ENCODE measurements around the gene ALG5.
A peak's percentile ranks its signal among the peaks of the same experiment; 100 is the strongest.

The ALG5 gene, protein sequence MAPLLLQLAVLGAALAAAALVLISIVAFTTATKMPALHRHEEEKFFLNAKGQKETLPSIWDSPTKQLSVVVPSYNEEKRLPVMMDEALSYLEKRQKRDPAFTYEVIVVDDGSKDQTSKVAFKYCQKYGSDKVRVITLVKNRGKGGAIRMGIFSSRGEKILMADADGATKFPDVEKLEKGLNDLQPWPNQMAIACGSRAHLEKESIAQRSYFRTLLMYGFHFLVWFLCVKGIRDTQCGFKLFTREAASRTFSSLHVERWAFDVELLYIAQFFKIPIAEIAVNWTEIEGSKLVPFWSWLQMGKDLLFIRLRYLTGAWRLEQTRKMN
- 27.2 to 39.4 (median 31.1) reads per million in 4 experiments for total RNA-seq

DNA sequence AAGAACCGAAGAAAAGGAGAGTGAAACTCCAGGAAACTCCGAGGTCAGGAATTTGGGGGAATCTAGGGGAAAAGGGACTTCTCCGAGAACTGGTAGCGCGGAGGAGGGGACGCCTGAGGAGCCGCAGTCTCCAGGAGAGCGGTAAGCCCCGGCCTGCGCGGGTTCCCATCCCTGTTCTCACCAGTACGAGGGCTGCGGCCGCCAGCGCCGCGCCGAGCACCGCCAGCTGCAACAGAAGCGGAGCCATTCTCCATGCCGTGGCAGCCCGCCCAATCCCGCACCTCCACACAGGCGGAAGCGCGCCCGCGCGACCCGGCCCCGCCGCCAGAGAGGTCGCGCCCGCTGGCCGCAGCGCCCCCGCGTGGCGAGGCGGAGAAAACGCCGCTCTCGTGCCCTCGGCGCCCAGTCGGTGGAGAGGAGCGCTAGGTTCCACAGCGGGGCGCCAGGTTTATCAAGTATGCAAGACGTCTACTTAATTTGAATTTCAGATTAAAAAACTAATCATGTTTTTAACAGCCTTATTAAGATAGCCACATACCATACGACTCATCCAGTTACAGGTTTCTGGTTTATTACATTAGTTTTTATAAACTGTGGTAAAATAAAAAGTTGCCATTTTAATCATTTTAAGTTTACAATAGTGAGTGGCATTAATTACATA lies at the start of gene ALG5:
Gene ALG5, minus strand, starts transcription at position 287 of the 661 bp plus-strand sequence. Its CDS starts 40 bp downstream, at position 247.
- DNase-seq, result peak; percentile 89

DNA sequence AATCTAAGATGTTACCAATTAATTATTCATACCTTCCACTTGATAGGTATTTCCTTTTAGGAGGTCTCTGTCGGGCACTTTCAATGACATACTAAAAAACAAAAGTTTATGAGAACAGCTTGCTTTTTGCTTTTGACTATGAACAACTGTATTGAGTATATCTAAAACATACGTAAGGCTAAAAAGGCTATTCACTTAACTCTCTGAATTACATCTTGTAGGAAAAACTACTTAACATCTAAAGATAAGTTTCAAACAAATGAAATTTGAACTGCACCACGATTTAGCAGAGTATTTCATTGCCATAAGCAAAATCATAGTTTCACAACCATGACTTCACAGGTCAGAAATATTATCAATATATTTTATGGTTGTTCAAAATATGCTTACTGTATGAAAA lies 48.7 kb upstream of the ALG5 start:
- DNase-seq, result no peak

DNA sequence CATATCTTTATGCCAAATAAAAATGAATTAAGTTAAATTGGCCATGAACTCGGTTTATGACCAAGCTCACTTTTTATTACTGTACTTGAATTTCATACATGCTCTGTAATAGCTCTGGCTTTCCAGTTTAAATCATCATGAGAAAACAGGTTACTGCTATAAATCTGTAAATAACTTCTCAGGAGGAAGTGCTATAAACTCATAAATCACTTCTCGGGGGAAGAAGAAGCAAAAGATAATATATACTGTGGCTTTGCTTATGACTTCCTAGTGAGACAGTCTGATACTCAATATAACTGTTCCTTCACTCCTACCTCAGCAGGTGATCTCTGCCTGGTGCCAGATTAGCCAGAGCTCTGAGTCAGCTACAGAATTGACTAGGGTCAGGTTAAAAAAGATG lies 47.9 kb upstream of the ALG5 start:
- no peak for DNase-seq

- DNase-seq, result no peak
Measured at GRCh38 chr13:37046062-37046461, 46.9 kb upstream of the ALG5 start.

GRCh38 chr13:37040789-37041188 lies 41.6 kb upstream of the ALG5 start:
- no peak for DNase-seq

DNA sequence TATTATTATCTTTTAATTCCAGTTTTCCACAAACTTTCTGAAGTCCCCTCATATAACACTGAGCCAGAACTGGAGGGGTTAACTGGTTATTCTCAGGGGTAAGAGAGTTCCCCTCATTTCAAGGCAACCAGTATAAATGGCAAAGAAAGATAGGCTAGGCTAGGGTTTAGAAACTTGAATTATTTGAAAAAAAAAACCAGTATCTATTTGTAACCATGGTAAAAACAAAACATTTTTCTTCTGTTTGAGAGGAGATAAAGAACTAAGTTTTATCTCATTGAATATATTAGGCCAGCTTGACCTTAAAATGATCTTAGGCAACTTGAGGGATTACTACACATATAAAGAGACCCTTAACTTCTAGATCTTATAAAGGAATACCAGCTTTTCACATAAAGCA lies 40.8 kb upstream of the ALG5 start:
- DNase-seq, result no peak

- DNase-seq, result no peak
Measured at GRCh38 chr13:37037241-37037640, 38.1 kb upstream of the ALG5 start.

DNA sequence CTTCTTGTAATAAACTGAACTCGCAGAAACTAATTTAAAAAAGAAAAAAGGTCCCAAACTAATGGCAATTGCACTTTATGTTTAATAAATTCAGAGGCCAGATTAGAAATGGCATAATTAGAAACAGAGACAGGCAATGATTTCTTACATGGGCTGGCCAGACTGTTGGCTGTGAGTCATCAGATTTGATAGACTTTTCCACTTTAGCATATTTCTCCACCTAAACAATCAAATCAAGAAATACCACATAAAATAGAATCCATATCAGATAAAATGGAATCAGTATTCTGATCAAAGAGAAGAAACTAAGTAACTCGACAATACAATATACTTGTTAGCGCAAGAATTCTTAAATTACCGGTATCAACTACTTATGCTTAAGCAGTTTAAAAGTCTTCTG lies 30.5 kb upstream of the ALG5 start:
- no peak for DNase-seq

DNA sequence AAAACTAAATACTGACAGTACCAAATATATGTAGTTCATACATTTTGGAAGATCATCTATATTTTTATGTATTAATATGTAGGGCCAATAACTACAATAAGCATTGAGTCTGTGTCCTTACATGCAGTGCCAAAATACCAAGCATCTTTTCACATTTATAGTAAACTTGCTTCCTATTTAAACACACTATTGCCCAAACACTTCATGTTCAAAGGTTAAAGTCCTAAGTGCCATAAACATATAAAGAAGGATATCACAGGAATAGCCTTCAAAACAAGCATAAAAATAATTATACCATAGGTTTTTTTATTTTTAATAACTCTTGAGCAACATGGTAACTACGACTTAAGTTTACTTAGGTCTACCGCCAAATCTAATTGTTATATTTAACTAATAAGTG lies 28.5 kb upstream of the ALG5 start:
- no peak for DNase-seq

DNA sequence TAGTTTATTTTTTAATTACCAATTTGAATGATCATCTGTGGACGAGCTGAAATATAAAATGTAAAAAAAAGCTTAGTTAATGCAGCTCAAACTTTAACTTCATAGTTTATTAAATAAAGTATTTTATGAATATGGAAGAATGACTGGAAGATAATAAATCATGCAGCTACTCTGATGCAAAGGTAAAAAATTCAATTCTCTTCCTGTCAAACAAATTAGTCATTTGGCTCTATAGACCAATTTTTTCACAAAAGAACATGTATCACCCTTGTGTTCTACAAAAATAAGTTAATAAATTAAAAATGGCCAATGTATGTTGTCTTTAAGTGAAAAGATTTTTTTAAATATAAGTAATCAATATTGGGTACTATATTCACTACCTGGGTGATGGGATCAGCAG lies 27.6 kb upstream of the ALG5 start:
- no peak for DNase-seq

- no peak for DNase-seq
Measured at GRCh38 chr13:37023871-37024270, 24.7 kb upstream of the ALG5 start.

DNA sequence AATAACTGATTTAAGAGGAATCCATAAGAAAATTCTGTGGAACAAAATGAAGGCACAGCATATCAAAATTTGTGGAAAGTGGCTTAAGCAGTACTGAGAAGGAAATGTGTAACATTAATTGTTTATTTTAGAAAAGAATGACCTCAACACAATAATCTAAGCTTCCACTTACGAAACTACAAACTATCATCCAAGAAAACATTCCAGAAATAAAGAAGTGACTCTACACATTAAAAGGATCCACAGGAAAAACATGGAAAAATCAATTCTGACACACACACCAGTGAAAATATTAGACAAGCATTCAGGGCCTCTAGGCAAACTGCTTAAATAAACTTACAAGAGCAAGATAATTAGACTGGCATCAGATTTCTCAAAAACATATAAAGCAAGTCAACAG lies 15.5 kb upstream of the ALG5 start:
- no peak for DNase-seq

DNA sequence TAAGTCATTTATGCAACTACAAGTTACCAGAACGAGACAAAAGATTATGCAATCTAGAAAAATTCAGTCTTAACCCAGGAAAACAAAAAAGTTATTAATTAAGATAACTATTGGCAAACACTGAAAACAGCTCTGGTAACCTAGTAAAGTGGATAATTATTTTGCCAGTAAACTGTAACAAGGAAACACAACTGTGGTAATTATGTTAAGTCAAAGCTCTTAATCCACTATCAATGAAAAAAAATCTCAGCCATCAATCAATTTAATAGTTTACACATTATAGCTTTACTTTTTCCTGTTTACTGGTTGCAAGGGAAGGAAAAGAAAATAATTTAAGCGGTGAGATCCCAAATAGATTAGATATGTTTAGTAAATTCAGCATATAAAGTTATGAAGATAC lies 12.6 kb upstream of the ALG5 start:
- no peak for DNase-seq

DNA sequence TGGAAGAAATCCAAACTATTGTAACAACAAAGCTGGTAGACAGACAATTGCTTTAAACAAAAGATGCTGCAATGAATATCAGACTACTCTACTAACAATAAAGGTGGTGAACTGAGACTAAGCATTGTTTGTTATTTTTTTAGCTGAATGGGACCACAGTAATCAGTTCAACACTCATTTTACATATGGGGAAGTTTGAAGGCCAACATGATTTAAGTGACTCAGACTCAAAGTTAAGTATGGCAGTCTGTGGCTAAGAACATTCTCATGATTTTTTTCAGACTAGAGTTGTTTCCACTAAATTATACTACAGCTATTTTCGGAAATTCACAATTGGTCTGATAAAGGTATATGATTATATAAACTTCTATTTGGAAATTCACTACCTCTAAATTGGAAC lies 11.9 kb upstream of the ALG5 start:
- no peak for DNase-seq

DNA sequence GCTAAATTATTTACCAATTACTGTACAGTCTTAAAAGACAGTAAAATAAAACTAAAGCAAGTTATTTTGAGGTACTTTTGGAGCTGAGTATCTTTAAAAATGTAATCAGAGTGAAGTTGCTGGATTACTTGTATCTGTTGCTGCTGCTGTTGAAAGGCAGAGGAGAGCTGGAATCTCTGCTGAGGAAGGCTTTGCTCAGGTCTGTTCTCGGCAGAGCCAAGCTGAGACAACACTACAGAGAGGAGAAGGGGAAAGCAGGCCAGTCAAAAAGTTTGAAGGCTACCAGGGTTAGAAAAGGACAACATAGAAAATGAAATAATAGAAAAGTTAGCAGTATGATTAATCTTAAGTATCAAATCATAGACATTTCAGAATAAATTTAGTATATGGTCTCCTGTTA lies 11.3 kb upstream of the ALG5 start:
- no peak for DNase-seq

GRCh38 chr13:37009692-37010091 lies 10.6 kb upstream of the ALG5 start:
- DNase-seq, result no peak

DNA sequence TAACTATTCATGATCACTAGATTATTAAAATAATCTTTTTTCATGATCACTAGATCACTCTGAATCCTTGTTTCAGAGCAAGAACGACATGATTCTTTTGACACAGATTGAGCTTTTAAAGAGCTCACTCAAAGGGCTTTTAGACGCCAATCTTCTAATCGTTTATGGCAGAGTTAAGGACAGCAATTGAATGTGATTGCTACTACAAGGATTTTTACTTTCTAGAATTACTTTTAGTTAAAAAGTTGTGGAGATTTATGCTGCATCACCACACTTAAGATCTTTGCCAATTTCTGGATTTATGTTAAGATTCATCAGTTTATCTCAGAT lies 2.7 kb upstream of the ALG5 start:
- DNase-seq, result no peak

DNA sequence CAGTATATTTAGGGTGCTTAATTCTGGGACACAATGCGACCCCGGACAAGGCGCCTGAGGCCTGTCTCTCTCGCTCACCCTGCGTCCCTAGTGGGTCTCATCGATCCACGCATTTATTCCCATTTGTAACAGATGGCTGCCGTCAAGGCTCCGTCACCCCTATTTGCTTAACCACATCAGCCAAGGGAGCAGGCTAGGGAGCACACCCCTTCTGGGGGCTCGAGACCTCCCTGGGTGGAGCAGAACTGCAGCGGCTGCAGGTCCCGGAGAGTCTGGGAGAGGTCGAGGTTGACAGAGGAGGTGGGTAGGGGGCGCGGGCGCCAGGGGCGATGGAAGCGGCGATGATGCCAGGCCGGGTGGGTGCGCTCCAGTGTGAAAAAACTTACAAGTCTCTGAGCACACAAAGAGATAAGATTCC lies 507 bp downstream of the ALG5 start:
- DNase-seq, result no peak

GRCh38 chr13:36997716-36998427 lies 1.3 kb downstream of the ALG5 start:
- DNase-seq, result no peak

DNA sequence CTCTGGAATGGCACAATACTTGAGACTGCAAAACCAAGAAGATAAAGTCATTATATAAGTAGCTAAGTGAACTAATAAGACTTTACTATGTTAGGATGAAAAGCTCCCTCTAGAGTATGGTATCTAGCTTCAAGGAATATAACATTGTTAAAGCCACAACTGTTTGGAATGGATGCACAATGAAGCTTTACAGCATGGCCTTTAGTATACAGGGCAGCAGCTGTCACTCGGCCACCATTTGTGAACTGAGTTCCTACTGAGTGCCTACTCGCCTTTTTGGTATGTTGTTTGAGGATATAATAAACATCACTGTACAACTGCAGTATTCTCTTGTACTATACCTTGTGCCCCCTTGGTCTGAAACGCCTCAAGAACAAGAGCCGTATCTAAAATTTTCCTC lies 6.8 kb downstream of the ALG5 start:
- DNase-seq, result no peak

GRCh38 chr13:36986462-36987240 lies 12.5 kb downstream of the ALG5 start:
- DNase-seq, result no peak

- no peak for DNase-seq
Measured at GRCh38 chr13:36981156-36981743, 17.9 kb downstream of the ALG5 start.
